Measurements from ENCODE around the gene ESRP2.

- TF ChIP-seq CTCF (conservative IDR thresholded peaks at IDR 0.05) (no peak), ZFX (IDR thresholded peaks at IDR 0.05) (no peak)
Observed at GRCh38 chr16:68230956-68231355, 5.0 kb downstream of the ESRP2 start.
